CD4-positive, alpha-beta memory T cell (primary cell): ENCODE data around the gene PTGFRN. TPM values are rescaled to one million over a fixed set of nuclear protein-coding genes. Genes with fewer than 3 reads are reported as not detected.
"Not testable (repeated sequence)": the region's sequence is repeated elsewhere in the genome, so short reads cannot be mapped to it uniquely, and the experiment has no call there.

Experiments used
- CTCF ChIA-PET: fragments of 350-600 bp; sonication (Branson Sonifier 250); formaldehyde crosslinking; loops from one replicate; lab custom pipeline; 2021; ENCODE audit warnings: inconsistent platforms; ENCODE audit not compliant: partially characterized antibody; lab: Charles Lee
- POLR2A ChIA-PET: fragments of 350-600 bp; sonication (Branson Sonifier 250); formaldehyde crosslinking; loops from one replicate; lab custom pipeline; 2021; ENCODE audit not compliant: partially characterized antibody; lab: Charles Lee
- DNase-seq, 5 donors: peaks; one replicate each; pipeline versions ENCODE4 v3.0.0 to v3.0.0-alpha.2; 2020 to 2022; ENCODE audit warnings: mixed read lengths in 1 of 5
- H3K27ac ChIP-seq: one replicate; pipeline ENCODE4 v1.7.0; 2013; ENCODE audit warnings: low read depth, low read length
- H3K27me3 ChIP-seq: 2 replicates; pipeline ENCODE4 v1.7.0; 2013; ENCODE audit warnings: mild to moderate bottlenecking, low read length, moderate library complexity; ENCODE audit not compliant: insufficient read depth
- H3K36me3 ChIP-seq: 2 replicates; pipeline ENCODE4 v1.7.0; 2013; ENCODE audit warnings: mild to moderate bottlenecking, low read length, moderate library complexity; ENCODE audit not compliant: insufficient read depth
- H3K4me1 ChIP-seq: 2 replicates; pipeline ENCODE4 v1.7.0; 2013; ENCODE audit warnings: mild to moderate bottlenecking, low read length, moderate library complexity; ENCODE audit not compliant: insufficient read depth
- H3K4me3 ChIP-seq, 2 donors: one replicate each; pipeline ENCODE4 v1.7.0; 2013; ENCODE audit warnings: low read length in 2 of 2, mild to moderate bottlenecking in 1 of 2
- H3K9me3 ChIP-seq, 2 donors: one replicate each; pipeline ENCODE4 v1.7.0; 2013; ENCODE audit warnings: low read length in 2 of 2, control low read depth in 1 of 2; ENCODE audit not compliant: control insufficient read depth in 1 of 2
- H3K27ac Mint-ChIP-seq, 7 donors: one replicate each; pipeline ENCODE4 v1.8.0; 2020 to 2021; ENCODE audit warnings: mixed read lengths in 7 of 7, mild to moderate bottlenecking in 6 of 7, inconsistent platforms in 3 of 7, moderate library complexity in 3 of 7
- H3K27me3 Mint-ChIP-seq, 2 donors: one replicate each; pipeline ENCODE4 v1.8.0; 2020 to 2021; ENCODE audit warnings: mixed read lengths in 2 of 2
- H3K36me3 Mint-ChIP-seq, 2 donors: one replicate each; pipeline ENCODE4 v1.8.0; 2020 to 2021; ENCODE audit warnings: mixed read lengths in 2 of 2, inconsistent platforms in 1 of 2, mild to moderate bottlenecking in 1 of 2
- H3K4me1 Mint-ChIP-seq, 4 donors: one replicate each; pipeline ENCODE4 v1.8.0; 2020 to 2021; ENCODE audit warnings: mixed read lengths in 4 of 4, mild to moderate bottlenecking in 1 of 4
- H3K4me3 Mint-ChIP-seq, 8 donors: one replicate each; pipeline ENCODE4 v1.8.0; 2020 to 2021; ENCODE audit warnings: mixed read lengths in 8 of 8, mild to moderate bottlenecking in 7 of 8, moderate library complexity in 6 of 8, inconsistent platforms in 3 of 8
- H3K9me3 Mint-ChIP-seq, 8 donors: one replicate each; pipeline ENCODE4 v1.8.0; 2020 to 2021; ENCODE audit warnings: mixed read lengths in 8 of 8, mild to moderate bottlenecking in 5 of 8, inconsistent platforms in 3 of 8, moderate library complexity in 1 of 8
- intact Hi-C: fragments of 100-400 bp; cut with micrococcal nuclease; formaldehyde crosslinking; loops from one replicate; pipeline ENCODE4 v1.15.1; 2023
- polyA plus RNA-seq, 2 donors: library from polyadenylated mRNA; unstranded; fragments of 300-500 nt; fragmentation: Illumina TruSeq; gene quantifications; one replicate each; pipeline ENCODE4 v1.2.3, GENCODE V29; 2021
- total RNA-seq, 2 experiments: library from RNA; stranded (reverse); gene quantifications; one replicate each; pipeline ENCODE4 v1.2.3, GENCODE V29; 2021

The PTGFRN gene
- total and polyA plus RNA-seq, 4 experiments from 2014 or later: 0.39 to 0.55 (median 0.44) TPM; not detected in 1

GRCh38 chr1:116931016-116931918, 21.6 kb downstream of the PTGFRN start:
- no peaks in the 10 kb centered on the region for H3K27me3 Mint-ChIP-seq

GRCh38 chr1:116933606-116934515, 24.1 kb downstream of the PTGFRN start:
- ChIA-PET POLR2A (interaction anchor here (0.8 to 1.2 kb wide), 2 partner anchors 126 to 197 kb away, joined by 4 read pairs; partner anchors contain the start of gene TTF2), CTCF (interaction anchor here (0.8 to 2.8 kb wide), 20 partner anchors 9 to 211 kb away, joined by 3 to 19 read pairs (median 6); no protein-coding TSS in a partner anchor)
- peak overlapping the region in 5 of 8 donors; percentile 9 to 57 (median 15) for H3K4me3 Mint-ChIP-seq
- Histone ChIP-seq H3K36me3 (no peaks in the 10 kb centered on the region), H3K27ac (peak overlapping the region; percentile 28), H3K4me3 (no peak overlapping the region), H3K9me3 (no peaks in the 10 kb centered on the region), H3K4me1 (peaks cover 27% of the 10 kb centered on the region), H3K27me3 (no peaks in the 10 kb centered on the region)
- peak overlapping the region; percentile 53 to 96 (median 94) for H3K27ac Mint-ChIP-seq
- intact Hi-C loops: loop anchor here (1.0 to 5.0 kb wide), 5 partner anchors 57 to 209 kb away; no protein-coding TSS in a partner anchor
- no peaks in the 10 kb centered on the region for H3K27me3 Mint-ChIP-seq
- H3K36me3 Mint-ChIP-seq: no peaks in the 10 kb centered on the region
- DNase-seq: peak in 4 of 5 donors; percentile 69 to 84 (median 74)
- peaks cover 18 to 26% (median 22%) of the 10 kb centered on the region in 4 donors for H3K4me1 Mint-ChIP-seq
- no peaks in the 10 kb centered on the region for H3K9me3 Mint-ChIP-seq

More at GRCh38 chr1:116931016-116931918, 21.6 kb downstream of the PTGFRN start:
- H3K27ac Mint-ChIP-seq: peak overlapping the region in 1 of 7 donors; percentile 8
- no peaks in the 10 kb centered on the region for H3K36me3 ChIP-seq
- H3K9me3 Mint-ChIP-seq: no peaks in the 10 kb centered on the region
- peaks cover 18 to 26% (median 22%) of the 10 kb centered on the region in 4 donors for H3K4me1 Mint-ChIP-seq
- no peaks in the 10 kb centered on the region for H3K9me3 ChIP-seq
- intact Hi-C loops: loop anchor here (5.0 kb wide), 2 partner anchors 54 to 126 kb away; no protein-coding TSS in a partner anchor
- H3K4me3 Mint-ChIP-seq: no peak overlapping the region
- no peaks in the 10 kb centered on the region for H3K36me3 Mint-ChIP-seq
- no peak overlapping the region for H3K27ac ChIP-seq
- H3K4me3 ChIP-seq: no peak overlapping the region
- CTCF ChIA-PET: interaction anchor here (0.7 to 2.0 kb wide), 3 partner anchors 17 to 206 kb away, joined by 3 to 4 read pairs (median 3); no protein-coding TSS in a partner anchor
- H3K4me1 ChIP-seq: peaks cover 27% of the 10 kb centered on the region
- DNase-seq: no peak
- POLR2A ChIA-PET: no interaction called here
- no peaks in the 10 kb centered on the region for H3K27me3 ChIP-seq

GRCh38 chr1:116934586-116935207, 25.0 kb downstream of the PTGFRN start:
- ChIA-PET CTCF (interaction anchor here (0.6 to 2.8 kb wide), 23 partner anchors 9 to 212 kb away, joined by 3 to 19 read pairs (median 5); partner anchors contain the start of gene CD101), POLR2A (interaction anchor here (0.8 to 1.4 kb wide), 4 partner anchors 52 to 197 kb away, joined by 3 to 5 read pairs (median 3); no protein-coding TSS in a partner anchor)
- peaks cover 27% of the 10 kb centered on the region for H3K4me1 ChIP-seq
- H3K9me3 ChIP-seq: no peaks in the 10 kb centered on the region
- no peaks in the 10 kb centered on the region for H3K36me3 Mint-ChIP-seq
- H3K27ac ChIP-seq: no peak overlapping the region
- peak overlapping the region in 6 of 7 donors; percentile 45 to 96 (median 88) for H3K27ac Mint-ChIP-seq
- H3K9me3 Mint-ChIP-seq: peaks cover 0 to 1% (median 0%) of the 10 kb centered on the region in 8 donors
- H3K4me3 Mint-ChIP-seq: peak overlapping the region in 1 of 8 donors; percentile 39
- intact Hi-C loops: loop anchor here (2.0 to 5.0 kb wide), 4 partner anchors 57 to 210 kb away; no protein-coding TSS in a partner anchor
- H3K27me3 ChIP-seq: no peaks in the 10 kb centered on the region
- no peak overlapping the region for H3K4me3 ChIP-seq
- no peaks in the 10 kb centered on the region for H3K27me3 Mint-ChIP-seq
- H3K36me3 ChIP-seq: no peaks in the 10 kb centered on the region
- peak in 4 of 5 donors; percentile 26 to 37 (median 34) for DNase-seq
- H3K4me1 Mint-ChIP-seq: peaks cover 18 to 26% (median 22%) of the 10 kb centered on the region in 4 donors

GRCh38 chr1:116938216-116938615, 28.5 kb downstream of the PTGFRN start:
- H3K36me3 ChIP-seq: no peaks in the 10 kb centered on the region
- Mint-ChIP-seq H3K9me3 (peaks cover 0 to 3% (median 0%) of the 10 kb centered on the region in 8 donors), H3K4me1 (peaks cover 21 to 31% (median 27%) of the 10 kb centered on the region in 4 donors), H3K4me3 (no peak overlapping the region), H3K36me3 (no peaks in the 10 kb centered on the region), H3K27me3 (no peaks in the 10 kb centered on the region), H3K27ac (peak overlapping the region in 1 of 7 donors; percentile 59)
- intact Hi-C loops: no loop called here
- CTCF ChIA-PET: no interaction called here
- no peak overlapping the region for H3K27ac ChIP-seq
- H3K4me3 ChIP-seq: no peak overlapping the region
- no peaks in the 10 kb centered on the region for H3K9me3 ChIP-seq
- no peak for DNase-seq
- no peaks in the 10 kb centered on the region for H3K27me3 ChIP-seq
- POLR2A ChIA-PET: no interaction called here
- H3K4me1 ChIP-seq: peaks cover 30% of the 10 kb centered on the region

- H3K27me3 ChIP-seq, intact Hi-C loops, H3K9me3 Mint-ChIP-seq, H3K4me3 Mint-ChIP-seq, H3K36me3 Mint-ChIP-seq, H3K27me3 Mint-ChIP-seq, H3K36me3 ChIP-seq, CTCF ChIA-PET, H3K9me3 ChIP-seq, H3K27ac ChIP-seq, H3K4me3 ChIP-seq, POLR2A ChIA-PET, DNase-seq: not testable (repeated sequence)
- Mint-ChIP-seq H3K27ac (peak overlapping the region in 1 of 7 donors; percentile 68), H3K4me1 (peaks cover 11 to 18% (median 12%) of the 10 kb centered on the region in 4 donors)
- peaks cover 12% of the 10 kb centered on the region for H3K4me1 ChIP-seq
Measured at GRCh38 chr1:116939780-116940543, 30.2 kb downstream of the PTGFRN start.
